HCEC 1CT (cell line): ENCODE measurements around the gene SELL.
"Not testable (repeated sequence)": the region's sequence is repeated elsewhere in the genome, so short reads cannot be mapped to it uniquely, and the experiment has no call there.

Source experiments
- DNase-seq: peaks from one replicate; pipeline ENCODE4 v3.0.0-alpha.2; 2017

SELL gene

GRCh38 chr1:169711469-169712308 lies at the start of gene SELL:
Gene SELL (minus strand): TSS chr1:169711620. CDS start chr1:169711498, 122 bp downstream.
- DNase-seq, result peak; percentile 61

DNA sequence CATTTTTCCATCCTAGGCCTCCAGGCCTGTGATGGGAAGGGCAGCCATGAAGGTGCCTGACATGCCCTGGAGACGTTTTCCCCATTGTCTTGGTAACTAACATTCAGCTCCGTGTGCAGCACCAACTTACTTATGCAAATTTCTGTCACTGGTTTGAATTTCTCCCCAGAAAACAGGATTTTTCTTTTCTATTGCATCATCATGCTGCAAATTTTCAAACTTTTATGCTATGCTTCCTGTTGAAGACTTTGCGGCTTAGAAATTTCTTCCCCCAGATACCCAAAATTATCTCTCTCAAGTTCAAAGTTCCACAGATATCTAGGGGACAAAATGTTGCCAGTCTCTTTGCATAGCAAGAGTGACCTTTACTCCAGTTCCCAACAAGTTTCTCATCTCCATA lies 47.6 kb upstream of the SELL start:
- DNase-seq, result no peak

- DNase-seq, result no peak
Measured at GRCh38 chr1:169753549-169753948, 42.1 kb upstream of the SELL start.

GRCh38 chr1:169750041-169750440 lies 38.6 kb upstream of the SELL start:
- no peak for DNase-seq

- DNase-seq, result no peak
Measured at GRCh38 chr1:169746550-169746949, 35.1 kb upstream of the SELL start.

- no peak for DNase-seq
Measured at GRCh38 chr1:169745015-169745861, 33.8 kb upstream of the SELL start.

DNA sequence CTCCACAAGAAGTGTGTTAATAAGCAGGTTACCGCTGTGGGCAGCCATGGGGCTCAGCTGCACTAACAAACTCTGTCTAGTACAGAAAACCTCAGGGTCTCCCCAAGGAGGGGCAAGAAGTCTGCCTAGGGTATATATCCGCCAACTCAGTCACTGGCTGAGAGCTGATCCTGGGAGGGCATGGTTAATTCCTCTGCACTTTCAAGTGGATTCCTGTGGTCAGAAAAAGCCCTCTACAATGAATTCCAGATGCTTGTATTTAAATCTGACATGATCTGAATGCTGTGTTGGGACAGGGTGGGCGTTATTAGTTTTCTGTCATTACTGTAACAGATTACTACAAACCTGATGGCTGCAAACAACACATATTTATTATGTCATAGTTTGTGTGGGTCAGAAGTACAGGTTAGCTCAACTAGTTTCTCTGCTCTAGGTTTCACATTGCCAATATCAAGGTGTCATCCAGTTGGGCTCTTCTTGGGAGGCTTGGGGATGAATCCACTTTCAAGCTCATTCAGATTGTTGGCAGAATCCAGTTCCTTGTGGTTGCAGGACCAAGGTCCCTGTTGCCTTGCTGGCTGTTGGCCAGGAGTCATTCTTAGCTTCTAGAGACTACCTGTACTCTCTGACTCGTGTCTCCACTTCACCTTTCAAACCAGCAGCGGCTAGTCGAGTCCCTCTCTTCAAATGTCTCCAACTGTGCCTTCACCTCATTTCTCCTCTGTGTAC lies 30.4 kb upstream of the SELL start:
- DNase-seq, result peak; percentile 46

- no peak for DNase-seq
Measured at GRCh38 chr1:169739980-169740379, 28.6 kb upstream of the SELL start.

GRCh38 chr1:169733924-169734323 lies 22.5 kb upstream of the SELL start, which contains the start of gene SELE:
Gene SELE (minus strand): TSS chr1:169734079. CDS start chr1:169733612, 467 bp downstream.
- DNase-seq, result no peak

GRCh38 chr1:169731446-169731845 lies 20.0 kb upstream of the SELL start:
- DNase-seq, result no peak

GRCh38 chr1:169729991-169730390 lies 18.6 kb upstream of the SELL start:
- no peak for DNase-seq

- no peak for DNase-seq
Measured at GRCh38 chr1:169727307-169727706, 15.9 kb upstream of the SELL start.

DNA sequence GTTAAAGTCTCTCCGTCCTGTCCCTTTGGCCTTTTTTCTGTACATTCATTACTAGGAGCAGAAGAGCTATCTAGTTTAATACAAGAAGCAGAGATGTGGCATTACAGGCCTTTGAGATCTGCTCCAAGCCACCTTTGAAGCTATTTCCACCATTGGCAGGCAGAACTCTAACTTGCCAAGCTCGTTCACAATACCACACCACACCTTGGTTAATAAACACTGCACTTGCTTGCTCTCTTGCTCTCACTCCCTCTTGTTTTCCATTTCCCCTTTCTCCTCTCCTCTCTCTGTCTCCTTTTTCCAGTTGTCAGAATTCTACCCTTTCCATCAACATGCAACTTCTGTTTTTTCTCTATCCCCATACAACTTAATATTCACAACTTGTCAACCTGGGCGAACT lies 15.4 kb upstream of the SELL start:
- no peak for DNase-seq

GRCh38 chr1:169725930-169726329 lies 14.5 kb upstream of the SELL start:
- no peak for DNase-seq

DNA sequence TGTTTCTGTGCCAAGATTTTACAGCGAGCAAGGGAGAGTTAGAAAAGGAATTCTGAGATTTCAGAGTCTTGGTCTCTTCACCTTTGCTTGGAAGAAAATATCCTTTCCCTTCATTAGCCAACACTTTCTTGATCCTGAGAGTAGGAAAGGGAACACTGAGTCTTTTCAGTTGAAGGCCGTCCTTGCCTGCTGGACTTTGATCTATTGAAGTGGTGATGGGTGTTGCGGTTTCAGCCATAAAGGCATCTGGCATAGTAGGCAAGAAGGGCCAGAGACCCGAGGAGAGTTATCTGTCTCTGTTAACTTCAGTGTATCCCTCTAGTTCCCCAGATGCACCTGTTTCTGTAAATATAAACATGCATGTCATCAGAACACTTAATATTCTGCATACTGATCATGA lies 12.7 kb upstream of the SELL start:
- DNase-seq, result no peak

- no peak for DNase-seq
Measured at GRCh38 chr1:169723763-169724162, 12.3 kb upstream of the SELL start.

DNA sequence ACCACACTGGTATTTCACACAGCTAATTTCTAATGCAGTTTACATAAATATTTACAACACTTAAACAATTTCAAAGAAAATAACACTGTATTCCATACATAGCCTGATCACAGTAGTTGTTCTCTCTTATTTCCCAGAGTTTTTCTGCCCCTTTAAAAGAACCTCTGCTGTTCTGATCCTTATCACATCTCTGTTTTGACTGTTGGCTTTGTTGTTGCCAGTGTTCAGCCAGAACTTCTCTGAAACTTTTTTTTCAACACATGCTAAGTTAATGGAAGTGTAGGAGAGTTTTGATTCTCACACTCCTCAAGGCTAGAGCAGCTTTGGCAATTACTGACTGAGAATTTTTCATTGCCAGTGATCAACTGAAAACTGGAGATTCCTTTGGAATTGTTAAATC lies 11.4 kb upstream of the SELL start:
- DNase-seq, result no peak

DNA sequence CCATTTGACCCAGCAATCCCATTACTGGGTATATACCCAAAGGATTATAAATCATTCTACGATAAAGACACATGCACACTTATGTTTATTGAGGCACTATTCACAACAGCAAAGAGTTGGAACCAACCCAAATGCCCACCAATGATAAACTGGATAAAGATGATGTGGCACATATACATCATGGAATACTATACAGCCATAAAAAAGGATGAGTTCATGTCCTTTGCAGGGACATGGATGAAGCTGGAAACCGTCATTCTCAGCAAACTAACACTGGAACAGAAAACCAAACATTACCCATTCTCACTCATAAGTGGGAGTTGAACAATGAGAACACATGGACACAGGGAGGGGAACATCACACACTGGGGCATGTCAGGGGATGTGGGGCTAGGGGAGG lies 3.7 kb upstream of the SELL start:
- DNase-seq, result not testable (repeated sequence)

GRCh38 chr1:169713090-169713489 lies 1.7 kb upstream of the SELL start:
- DNase-seq, result not testable (repeated sequence)

GRCh38 chr1:169712309-169712631 lies 850 bp upstream of the SELL start:
- DNase-seq, result no peak

DNA sequence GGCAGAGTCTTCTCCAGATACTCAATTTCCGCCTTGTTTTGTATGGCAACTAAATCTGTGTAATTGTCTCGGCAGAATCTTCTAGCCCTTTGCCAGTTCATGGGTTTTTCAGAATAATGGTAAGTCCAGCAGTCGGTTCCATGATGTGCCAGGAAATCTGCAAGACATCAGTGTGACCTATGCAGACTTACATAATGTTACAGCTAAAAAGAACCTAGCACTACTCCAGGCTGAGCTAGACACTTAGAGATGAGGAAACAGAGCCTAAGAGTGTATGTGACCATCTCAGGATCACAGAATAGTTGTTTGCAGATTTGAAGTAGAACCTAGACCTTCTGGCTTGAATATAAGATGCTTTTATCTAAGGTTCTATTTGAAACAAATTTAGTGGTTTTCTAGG lies 2.8 kb downstream of the SELL start:
- DNase-seq, result no peak

DNA sequence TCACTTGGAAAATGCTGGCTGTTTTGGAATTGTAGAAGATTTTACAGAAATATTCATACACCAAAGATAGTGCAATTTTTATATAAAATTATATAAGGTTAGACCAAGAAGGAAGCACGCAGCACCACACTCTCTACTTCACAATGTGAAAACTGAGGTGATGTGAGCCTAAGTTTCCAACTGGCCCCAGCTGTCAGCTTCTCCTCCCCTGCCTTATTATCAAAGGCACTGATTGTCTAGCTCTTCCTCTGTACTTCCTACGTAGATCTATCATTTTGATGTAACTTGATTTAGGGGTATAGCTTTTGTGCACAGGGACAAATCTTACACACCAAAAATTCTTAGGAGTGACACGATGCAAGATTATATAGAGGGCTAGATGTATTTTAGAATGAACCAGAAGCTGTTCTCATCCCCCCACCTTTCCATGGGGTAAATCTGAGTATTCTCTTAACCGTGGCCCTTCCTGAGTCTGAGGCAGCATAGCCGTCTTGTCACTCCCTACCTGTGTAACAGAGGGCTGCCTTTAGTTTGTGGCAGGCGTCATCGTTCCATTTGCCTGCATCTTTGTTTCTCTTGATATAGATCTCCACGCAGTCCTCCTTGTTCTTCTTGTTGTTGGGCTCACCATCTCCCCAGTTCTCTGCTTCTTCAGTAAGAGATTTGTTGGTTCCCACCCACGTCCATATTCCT lies 3.4 kb downstream of the SELL start:
- no peak for DNase-seq

DNA sequence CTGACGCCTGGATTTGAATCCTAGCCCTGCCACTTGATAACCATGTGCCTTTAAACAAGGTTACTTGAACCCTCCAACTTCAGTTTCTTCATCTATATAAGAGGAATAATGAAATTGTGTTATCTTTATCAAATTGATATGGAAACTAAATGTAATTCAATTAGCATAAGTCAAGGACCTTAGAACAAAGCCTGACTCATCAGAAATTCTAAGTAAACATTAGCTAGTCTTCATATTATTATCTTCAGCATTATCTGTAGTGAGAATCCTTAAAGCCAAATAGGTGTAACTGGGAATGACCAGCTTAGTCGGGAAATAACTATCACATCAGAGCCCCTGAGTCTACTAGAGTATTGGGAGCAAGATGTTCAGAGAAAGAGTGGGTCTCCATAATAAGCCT lies 6.6 kb downstream of the SELL start:
- no peak for DNase-seq
